NCI-H2029 (cell line): ENCODE results near the gene TAAR1.
"Not testable (repeated sequence)": the region's sequence is repeated elsewhere in the genome, so short reads cannot be mapped to it uniquely, and the experiment has no call there.

Experiments
- DNase-seq: peaks from one replicate; lab custom pipeline; 2025; lab: John Stamatoyannopoulos, UW

Gene TAAR1

GRCh38 chr6:132661906-132662305, 2.9 kb upstream of the TAAR1 start:
- DNase-seq: no peak

GRCh38 chr6:132651062-132651461, 7.9 kb downstream of the TAAR1 start:
- no peak for DNase-seq

GRCh38 chr6:132650429-132650828, 8.6 kb downstream of the TAAR1 start:
- DNase-seq: no peak

- DNase-seq: no peak
Measured at GRCh38 chr6:132648828-132649227, 10.2 kb downstream of the TAAR1 start.

GRCh38 chr6:132648356-132648755, 10.6 kb downstream of the TAAR1 start:
- DNase-seq: no peak

DNA sequence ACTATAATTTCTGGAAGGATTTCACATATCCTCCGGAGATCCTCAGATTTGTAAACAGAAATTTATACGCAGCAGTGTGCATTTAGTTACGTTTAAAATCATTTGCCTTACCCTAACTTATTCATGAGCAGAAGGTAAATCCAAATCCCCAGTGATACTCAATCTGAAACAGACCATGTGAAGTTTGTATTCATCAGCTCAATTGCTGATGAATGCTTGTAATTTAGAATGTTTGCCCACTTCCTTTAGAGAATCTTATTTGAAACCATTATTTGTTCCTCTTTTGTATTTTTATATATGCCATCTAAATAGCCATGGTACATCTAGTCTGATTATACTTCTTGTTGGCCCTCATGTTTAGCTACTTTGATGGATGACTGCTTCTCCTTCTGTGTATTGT, 15.4 kb downstream of the TAAR1 start:
- no peak for DNase-seq

- not testable (repeated sequence) for DNase-seq
Measured at GRCh38 chr6:132637135-132637534, 21.8 kb downstream of the TAAR1 start.

DNA sequence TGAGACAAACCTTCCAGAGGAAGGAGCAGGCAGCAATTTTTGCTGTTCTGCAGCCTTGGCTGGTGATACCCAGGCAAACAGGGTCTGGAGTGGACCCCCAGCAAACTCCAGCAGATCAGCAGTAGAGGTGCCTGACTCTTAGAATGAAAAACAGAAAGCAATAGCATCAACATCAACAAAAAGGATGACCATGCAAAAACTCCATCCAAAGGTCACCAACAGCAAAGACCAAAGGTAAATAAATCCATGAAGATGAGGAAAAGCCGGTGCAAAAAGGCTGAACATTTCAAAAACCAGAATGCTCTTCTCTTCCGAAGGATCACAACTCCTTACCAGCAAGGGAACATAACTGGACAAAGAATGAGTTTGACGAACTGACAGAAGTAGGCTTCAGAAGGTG, 23.1 kb downstream of the TAAR1 start:
- DNase-seq: not testable (repeated sequence)

DNA sequence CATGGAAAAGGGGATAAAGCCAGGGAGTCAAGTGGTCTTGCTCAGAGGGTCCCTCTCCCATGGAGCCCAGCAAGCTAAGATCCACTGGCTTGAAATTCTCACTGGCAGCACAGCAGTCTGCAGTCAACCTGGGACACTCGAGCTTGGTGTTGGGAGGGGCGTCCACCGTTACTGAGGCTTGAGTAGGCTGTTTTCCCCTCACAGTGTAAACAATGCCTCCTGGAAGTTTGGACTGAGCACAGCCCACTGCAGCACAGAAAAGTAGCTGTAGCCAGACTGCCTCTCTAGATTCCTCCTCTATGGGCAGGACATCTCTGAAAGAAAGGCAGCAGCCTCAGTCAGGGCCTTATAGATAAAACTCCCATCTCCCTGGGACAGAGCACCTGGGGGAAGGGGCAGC, 23.7 kb downstream of the TAAR1 start:
- not testable (repeated sequence) for DNase-seq

- DNase-seq: no peak
Measured at GRCh38 chr6:132634796-132635195, 24.2 kb downstream of the TAAR1 start.

DNA sequence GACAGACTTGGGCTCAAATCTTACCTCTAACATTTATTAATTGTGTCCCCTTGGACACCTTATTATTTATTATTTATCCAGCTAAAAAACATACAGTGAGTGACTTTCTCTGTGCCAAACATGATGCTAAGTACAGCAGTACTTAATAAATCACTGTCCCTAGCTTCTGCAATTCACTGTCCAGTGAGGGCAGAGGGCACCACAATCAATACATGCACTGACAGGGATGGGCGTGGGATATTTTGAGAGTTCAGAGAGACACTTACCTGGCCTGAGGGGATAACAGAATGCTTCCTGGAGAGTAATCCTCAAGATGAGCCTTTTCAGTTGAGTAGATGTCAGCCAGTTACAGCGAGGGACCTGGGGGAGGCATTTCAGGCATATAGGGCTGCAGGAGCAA, 25.6 kb downstream of the TAAR1 start:
- DNase-seq: no peak

DNA sequence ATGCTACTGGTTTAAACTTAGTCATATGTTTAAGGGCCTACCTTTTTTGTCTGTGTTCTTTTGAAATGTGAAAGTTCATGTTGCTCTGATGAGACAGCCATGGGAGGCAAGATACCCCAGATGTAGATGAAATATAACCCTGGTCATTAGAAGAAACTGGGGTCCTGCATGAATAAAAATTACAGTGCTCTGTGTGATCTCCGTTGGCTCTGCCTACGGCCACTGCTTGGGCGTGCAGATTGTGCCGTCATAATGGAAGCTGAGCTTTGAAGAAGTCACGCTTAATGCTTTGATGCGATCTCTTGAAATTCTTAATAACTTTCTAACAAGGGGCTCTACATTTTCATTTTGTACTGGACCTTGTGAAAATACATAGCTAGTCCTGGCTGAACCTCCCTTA, 34.8 kb downstream of the TAAR1 start, which contains the start of gene TAAR2:
Gene TAAR2 (minus strand): TSS at position 101 of the 400 bp plus-strand sequence. CDS start 0 bp downstream, at position 101.
- no peak for DNase-seq

DNA sequence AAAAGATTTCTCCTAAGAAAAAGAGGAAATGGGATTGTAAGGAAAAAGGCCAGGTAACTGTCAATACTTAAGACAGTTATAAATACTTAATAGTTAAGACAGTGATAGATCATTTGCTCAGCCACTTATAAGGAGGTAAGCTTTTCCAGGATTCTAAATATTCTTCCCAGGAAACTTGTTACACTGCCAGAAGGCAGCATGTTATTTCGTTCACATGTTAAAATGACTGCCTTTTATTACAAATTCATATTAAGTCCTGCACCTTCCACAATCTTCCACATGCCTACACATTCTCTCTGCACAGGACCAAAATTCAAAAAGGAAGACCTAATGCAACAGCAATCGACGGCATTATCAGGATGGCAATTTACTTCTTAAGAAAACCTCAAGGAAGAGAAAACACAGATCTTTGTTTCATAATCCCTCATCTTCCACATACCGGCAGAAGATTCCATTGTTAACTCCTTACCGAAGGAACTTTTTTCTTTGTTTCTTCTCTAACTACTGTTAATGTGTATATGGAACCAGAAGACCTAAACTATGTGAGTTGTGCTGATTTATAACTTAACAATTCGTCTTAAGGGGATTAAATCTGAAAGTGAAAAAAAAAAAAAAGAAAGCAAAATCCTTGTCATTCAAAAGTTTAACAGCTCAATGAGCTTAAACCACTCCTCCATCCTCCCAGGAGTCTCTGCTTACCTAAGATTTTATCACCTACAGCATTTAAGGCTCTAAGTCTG, 35.7 kb downstream of the TAAR1 start:
- DNase-seq: no peak

GRCh38 chr6:132616677-132617076, 42.3 kb downstream of the TAAR1 start:
- no peak for DNase-seq

- no peak for DNase-seq
Measured at GRCh38 chr6:132614554-132614953, 44.4 kb downstream of the TAAR1 start.

- no peak for DNase-seq
Measured at GRCh38 chr6:132612449-132613108, 46.4 kb downstream of the TAAR1 start.

DNA sequence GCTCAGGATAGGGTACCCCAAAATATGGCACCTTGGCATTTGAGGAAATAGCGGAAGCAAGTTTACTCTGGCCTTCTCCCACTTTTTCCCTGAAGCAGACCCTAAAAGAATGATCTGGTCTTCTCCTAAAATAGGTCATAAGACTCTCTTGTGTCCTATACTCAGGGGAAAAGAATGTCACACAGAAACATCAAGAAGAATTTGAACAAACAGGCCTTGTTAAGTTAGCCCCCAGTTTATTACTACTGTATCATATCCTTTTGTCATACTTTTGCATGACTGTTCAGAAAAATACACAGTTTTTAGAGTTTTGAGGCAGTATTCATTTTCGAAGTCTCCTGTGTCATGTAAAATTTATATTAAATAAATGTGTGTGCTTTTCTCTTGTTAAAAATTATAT, 47.4 kb downstream of the TAAR1 start:
- no peak for DNase-seq

- DNase-seq: no peak
Measured at GRCh38 chr6:132607544-132608233, 51.3 kb downstream of the TAAR1 start.

DNA sequence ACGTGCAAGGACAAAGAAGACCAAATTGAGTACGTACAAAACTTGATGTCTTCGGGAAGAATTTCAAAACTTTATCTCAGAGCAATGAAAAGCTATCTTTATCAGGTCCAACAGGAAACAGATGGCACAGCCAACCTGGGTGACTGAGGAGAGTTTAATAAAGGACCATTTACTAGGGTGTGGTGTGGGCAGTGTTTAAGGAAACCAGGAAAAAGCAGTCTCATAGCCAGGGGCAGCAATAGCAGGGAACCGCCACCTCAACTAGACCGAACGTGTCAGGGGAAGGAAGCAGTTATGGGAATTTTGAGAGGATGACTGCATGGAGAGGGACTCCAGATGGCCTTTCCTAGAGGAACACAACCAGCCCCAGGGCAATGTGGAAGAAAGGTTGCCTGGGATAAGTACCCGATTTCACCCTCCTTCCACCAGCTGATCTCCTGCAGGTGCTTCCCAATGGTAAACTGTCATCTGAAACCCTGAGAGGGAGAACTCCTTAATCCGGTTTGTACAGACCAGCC, 54.3 kb downstream of the TAAR1 start:
- DNase-seq: no peak

- not testable (repeated sequence) for DNase-seq
Measured at GRCh38 chr6:132600900-132601299, 58.1 kb downstream of the TAAR1 start.

DNA sequence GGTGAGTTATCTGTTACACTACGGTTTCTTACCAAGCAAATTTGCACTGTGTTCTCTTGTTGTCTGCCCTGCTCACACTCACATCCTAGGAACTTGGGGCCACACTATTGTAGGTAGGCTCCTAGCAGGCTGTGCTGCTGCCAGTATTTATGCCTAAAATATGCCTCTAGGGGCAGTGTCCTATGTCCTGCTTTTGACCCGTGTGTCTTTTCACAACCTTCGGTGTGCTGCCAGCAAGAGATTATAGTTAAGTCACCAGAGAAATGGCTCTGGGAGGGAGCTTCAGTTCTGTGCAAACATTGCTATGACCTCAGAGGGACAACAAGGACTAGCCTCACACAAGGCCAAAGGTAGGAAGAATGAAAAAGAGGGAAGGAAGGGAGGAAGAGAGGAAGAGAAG, 60.5 kb downstream of the TAAR1 start:
- no peak for DNase-seq

DNA sequence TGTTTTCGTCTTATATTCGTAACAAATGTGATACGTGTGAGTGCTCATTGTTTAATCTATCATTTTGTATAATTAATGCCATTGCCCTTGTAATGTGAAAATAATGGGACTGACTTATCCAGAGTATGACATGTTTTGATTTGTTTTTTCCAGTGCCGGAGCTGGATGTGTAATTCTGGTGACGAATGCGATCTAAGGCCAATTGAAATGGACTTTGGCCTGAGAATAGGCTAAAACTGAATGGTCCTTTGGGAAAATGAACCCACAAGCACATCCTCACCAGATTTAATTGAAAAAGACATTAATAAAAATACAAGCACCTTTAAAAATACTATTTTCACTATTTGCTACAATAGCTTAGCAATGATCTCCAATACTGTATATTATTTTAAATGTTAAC, 62.8 kb downstream of the TAAR1 start:
- no peak for DNase-seq
